Measurements from ENCODE around the gene EP400. TPM values are rescaled to one million over a fixed set of nuclear protein-coding genes. Genes with fewer than 3 reads are reported as not detected.

The EP400 gene
- total and polyA plus RNA-seq, 2 of the 8 experiments (the other 6 are each of a cell fraction or from before 2014, with no cell fraction given): 13.1 to 69.7 TPM

- no peak overlapping the region for H3K23ac ChIP-seq (ENCODE audit: insufficient read length)
- H2BK20ac ChIP-seq (ENCODE audit: low read length): no peak overlapping the region
- peaks cover 0 to 2% (median 0%) of the 10 kb centered on the region in 4 experiments; a peak in 2 of 7 replicates for H3K4me1 ChIP-seq (replicated peaks in 1 of 4; ENCODE audit: control insufficient read depth in 3 of 4, insufficient read depth in 4 of 4, low read length in 3 of 4)
- no peak overlapping the region for H2BK15ac ChIP-seq (ENCODE audit: low read length)
- no peaks in the 10 kb centered on the region for H3K36me3 ChIP-seq (ENCODE audit: control insufficient read depth in 2 of 4, insufficient read depth in 4 of 4, low read length in 3 of 4)
- no peak overlapping the region for H2BK120ac ChIP-seq (replicated peaks; ENCODE audit: low read depth, low read length)
- H3K9ac ChIP-seq (replicated peaks in 1 of 4; ENCODE audit: extremely low read depth in 1 of 4, low read depth in 3 of 4, low read length in 3 of 4): no peak overlapping the region
- no peaks in the 10 kb centered on the region for H3K23me2 ChIP-seq (ENCODE audit: low read depth, low read length)
- no peak overlapping the region for H3K4ac ChIP-seq (replicated peaks; ENCODE audit: insufficient read length, low read depth, low read length)
- H2AK5ac ChIP-seq (ENCODE audit: low read depth, low read length): no peak overlapping the region
- no peak overlapping the region for H3K14ac ChIP-seq (ENCODE audit: insufficient read length)
- H3K79me1 ChIP-seq (ENCODE audit: low read depth, low read length): peaks cover 13% of the 10 kb centered on the region
- H3K9me3 ChIP-seq (ENCODE audit: insufficient read depth in 2 of 2, low read depth in 1 of 2, low read length in 1 of 2): no peaks in the 10 kb centered on the region
- H3K56ac ChIP-seq (replicated peaks; ENCODE audit: insufficient read length, low read depth, low read length): no peak overlapping the region
- no peaks in the 10 kb centered on the region for H3K27me3 ChIP-seq (replicated peaks in 1 of 4; ENCODE audit: control insufficient read depth in 3 of 4, extremely low read depth in 1 of 4, insufficient read depth in 3 of 4, low read length in 3 of 4)
- WGBS, 2 experiments (ENCODE audit: extremely low coverage in 1 of 2, insufficient coverage in 1 of 2, insufficient read length in 1 of 2, insufficient replicate concordance in 2 of 2, low coverage in 1 of 2, low lambda C conversion rate in 2 of 2, missing lambda C conversion rate in 1 of 2): 91% methylated on average over 22 of the region's 25 CpGs; no CpG with 5 or more reads in 1 of the 2 experiments
- DNase-seq (ENCODE audit: low read depth in 1 of 2, low spot score in 2 of 2) (no peak), FAIRE-seq (no peak)
- no peak overlapping the region for H3K27ac ChIP-seq (ENCODE audit: low read depth, low read length)
- H2BK5ac ChIP-seq (ENCODE audit: low read depth, low read length): no peak overlapping the region; the same call in 1 of the 2 replicates
- no peak overlapping the region for H4K5ac ChIP-seq (ENCODE audit: insufficient read length, low read depth, low read length)
- POLR2A ChIA-PET (ENCODE audit: partially characterized antibody): interaction anchor here (0.9 to 2.1 kb wide), 5 partner anchors 8 to 27 kb away, joined by 3 to 10 read pairs (median 4); no protein-coding TSS in a partner anchor
- H3K4me3 ChIP-seq (ENCODE audit: extremely low read depth in 1 of 4, insufficient read depth in 2 of 4, low read depth in 3 of 4, low read length in 4 of 4): no peak overlapping the region
- no peak overlapping the region for H4K91ac ChIP-seq (replicated peaks; ENCODE audit: insufficient read length, low read length)
- H2BK12ac ChIP-seq (ENCODE audit: low read depth, low read length): no peak overlapping the region
- CTCF ChIA-PET (ENCODE audit: partially characterized antibody): interaction anchor here (0.7 to 1.3 kb wide), 2 partner anchors 8 to 10 kb away, joined by 4 to 6 read pairs; no protein-coding TSS in a partner anchor
- no peak overlapping the region for H4K8ac ChIP-seq (ENCODE audit: extremely low read depth, insufficient read depth, low read length)
- H4K20me1 ChIP-seq (replicated peaks in 1 of 2; ENCODE audit: control insufficient read depth in 1 of 2, insufficient read depth in 2 of 2, low read length in 2 of 2): peaks cover 13 to 22% of the 10 kb centered on the region in 2 experiments
- H3K4me2 ChIP-seq (ENCODE audit: insufficient read depth in 1 of 2, low read depth in 2 of 2, low read length in 2 of 2): no peak overlapping the region
- H3K18ac ChIP-seq (ENCODE audit: extremely low read depth, low read length): no peak overlapping the region
- H2AFZ ChIP-seq (ENCODE audit: low read length): no peak overlapping the region
- H3K79me2 ChIP-seq (ENCODE audit: control insufficient read depth in 1 of 2, insufficient read depth in 2 of 2, low read length in 2 of 2): peaks cover 0 to 46% of the 10 kb centered on the region in 2 experiments; a peak in 1 of 4 replicates
- TF ChIP-seq HDAC2 (IDR thresholded peaks at IDR 0.05; ENCODE audit: borderline replicate concordance in 1 of 2, low read depth in 2 of 2, low read length in 2 of 2) (no peak), TAF1 (IDR thresholded peaks at IDR 0.05; ENCODE audit: low read depth, low read length) (no peak), SP2 (IDR thresholded peaks at IDR 0.05; ENCODE audit: low read length) (no peak), GTF2F1 (IDR thresholded peaks at IDR 0.05; ENCODE audit: borderline replicate concordance, low read depth, low read length) (no peak), JUND (IDR thresholded peaks at IDR 0.05; ENCODE audit: low read length) (no peak), E2F6 (IDR thresholded peaks at IDR 0.05) (no peak), TCF12 (IDR thresholded peaks at IDR 0.05; ENCODE audit: low read depth, low read length) (no peak), KDM5A (IDR thresholded peaks at IDR 0.05; ENCODE audit: low read length) (no peak), MAX (IDR thresholded peaks at IDR 0.05) (no peak), YY1 (IDR thresholded peaks at IDR 0.05; ENCODE audit: low read depth, low read length) (no peak), CHD1 (IDR thresholded peaks at IDR 0.05; ENCODE audit: low read depth, low read length) (no peak)
Observed at GRCh38 chr12:131902332-131903241, 47.2 kb upstream of the EP400 start.

Data from H1 (cell line).